ENCODE measurements around the gene KRT84.
A peak's percentile ranks its signal among the peaks of the same experiment; 100 is the strongest.

Gene KRT84

GRCh38 chr12:52381206-52381605 is 4.2 kb downstream of the KRT84 start:
- DNase-seq: no peak

- DNase-seq: peak; percentile 4 to 32
Measured at GRCh38 chr12:52380271-52380694, 5.2 kb downstream of the KRT84 start.

- DNase-seq: no peak
Measured at GRCh38 chr12:52379536-52379935, 5.9 kb downstream of the KRT84 start.

- DNase-seq: no peak
Measured at GRCh38 chr12:52378091-52378490, 7.4 kb downstream of the KRT84 start.

GRCh38 chr12:52377266-52377665 is 8.2 kb downstream of the KRT84 start:
- no peak for DNase-seq

DNA sequence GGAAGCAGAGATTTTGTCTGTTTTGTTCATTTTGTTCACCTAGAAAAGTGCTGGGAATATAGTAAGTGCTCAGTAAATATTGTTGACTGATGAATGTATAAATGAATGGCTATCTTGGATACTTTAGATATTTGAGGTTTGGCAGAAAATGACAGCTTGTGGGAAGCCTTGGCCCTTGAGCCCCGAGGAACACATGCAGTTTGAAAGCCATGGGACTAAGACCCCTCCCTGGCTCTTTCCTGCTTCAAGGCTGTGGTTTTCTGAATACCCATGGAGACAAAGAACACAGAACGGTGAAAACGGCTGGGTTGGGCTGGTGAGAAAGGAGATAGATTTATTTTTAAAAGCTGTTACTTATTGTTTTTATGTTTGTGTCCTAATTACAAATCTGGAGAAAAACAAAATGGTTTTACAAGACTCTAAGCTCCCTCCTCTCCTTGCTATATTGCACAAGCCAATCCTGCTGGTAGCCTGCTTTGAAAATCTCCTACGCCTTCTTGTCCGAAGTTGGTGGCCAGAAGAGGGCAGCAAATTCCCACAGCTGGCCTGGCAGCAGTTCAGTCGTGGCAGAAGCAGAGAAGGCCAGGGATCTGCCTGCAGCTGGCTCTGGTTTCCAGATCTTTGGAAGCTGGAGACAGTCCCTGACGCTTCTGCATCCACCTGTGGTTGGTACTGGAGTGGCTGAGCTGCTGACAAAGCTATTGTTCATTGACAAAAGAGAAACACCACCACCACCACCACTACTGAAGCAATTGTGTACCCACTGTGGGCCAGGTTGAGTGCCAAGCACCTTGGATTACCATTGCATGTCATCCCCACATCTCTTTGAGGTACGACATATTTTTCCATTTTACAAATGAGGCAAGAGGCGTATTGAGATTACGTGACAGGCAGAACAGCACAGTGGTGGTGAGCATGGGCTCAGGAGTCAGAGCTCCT is 13.0 kb downstream of the KRT84 start:
- DNase-seq: peak; percentile 47 to 69

GRCh38 chr12:52371716-52372115 is 13.7 kb downstream of the KRT84 start:
- no peak for DNase-seq

DNA sequence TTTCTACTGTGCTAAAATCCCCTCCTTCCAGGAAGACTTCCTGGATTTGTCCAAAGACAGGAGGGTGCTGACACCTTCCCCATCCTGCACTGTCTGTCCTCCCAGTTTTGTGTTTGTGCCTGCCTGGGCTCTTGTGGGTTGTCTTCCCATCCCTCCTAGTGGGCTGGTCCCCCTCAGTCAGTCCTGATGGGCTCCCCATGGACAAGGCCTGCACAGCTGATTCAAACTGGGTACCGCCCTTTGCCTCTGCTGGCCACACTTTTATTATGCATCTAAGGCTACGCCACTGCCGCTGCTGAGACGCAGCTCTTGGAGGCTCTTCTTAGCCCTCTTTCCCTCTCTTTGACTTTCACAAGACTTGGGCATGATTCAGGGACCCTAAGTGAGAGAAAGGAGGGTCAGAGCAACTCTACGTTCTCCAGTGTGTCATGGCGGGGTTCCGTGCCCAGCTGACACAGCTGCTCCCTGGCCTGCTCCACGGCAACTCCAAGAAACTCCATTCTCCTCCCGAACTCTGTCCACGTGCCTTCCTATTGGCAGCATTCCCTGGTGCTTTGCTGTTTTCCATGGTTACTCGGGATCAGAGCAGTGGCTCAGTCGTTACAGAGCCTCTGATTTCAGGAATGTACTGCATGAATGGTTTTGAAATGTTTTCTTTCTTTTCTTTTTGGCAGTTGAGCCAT is 14.4 kb downstream of the KRT84 start:
- no peak for DNase-seq

DNA sequence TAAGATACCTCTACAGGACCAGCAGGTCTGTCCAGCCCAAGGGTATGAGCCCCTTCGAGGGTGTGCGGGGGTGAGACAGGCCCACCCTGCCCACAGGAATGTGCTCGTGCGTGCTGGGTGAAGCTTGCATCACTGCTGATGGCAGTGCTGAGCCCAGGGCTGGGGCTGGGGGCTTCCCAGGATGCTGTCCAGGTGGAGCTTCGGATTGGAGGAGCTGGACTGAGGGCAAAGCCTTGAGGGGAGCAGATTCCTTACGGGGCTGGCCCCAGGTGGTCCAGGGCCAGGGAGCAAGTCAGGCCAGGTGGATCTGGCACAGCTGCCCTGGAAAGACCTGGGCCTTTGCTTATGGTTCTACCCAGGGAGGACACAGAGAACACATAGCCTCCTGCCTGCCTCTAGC is 15.6 kb downstream of the KRT84 start:
- no peak for DNase-seq

DNA sequence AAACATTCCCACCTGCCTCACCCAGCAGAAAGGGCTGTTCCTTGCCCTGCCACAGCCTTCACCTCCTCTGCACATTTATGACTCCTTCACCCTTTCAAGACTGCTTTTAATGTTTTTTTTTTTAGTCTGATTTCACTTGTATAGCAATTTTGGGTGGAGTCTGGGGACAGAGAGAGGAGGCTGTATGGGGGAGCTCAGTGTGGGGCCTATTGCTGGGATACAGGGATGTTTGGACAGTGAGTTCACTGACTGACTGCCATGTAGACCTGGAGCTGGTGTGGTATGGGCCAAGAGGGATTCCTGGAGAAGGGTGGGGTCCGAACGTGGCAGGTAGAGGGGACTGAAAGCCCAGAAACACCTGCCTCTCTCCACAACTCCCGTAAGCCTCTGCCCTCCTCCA is 16.2 kb downstream of the KRT84 start:
- DNase-seq: no peak

- DNase-seq: no peak
Measured at GRCh38 chr12:52368508-52368907, 16.9 kb downstream of the KRT84 start.

DNA sequence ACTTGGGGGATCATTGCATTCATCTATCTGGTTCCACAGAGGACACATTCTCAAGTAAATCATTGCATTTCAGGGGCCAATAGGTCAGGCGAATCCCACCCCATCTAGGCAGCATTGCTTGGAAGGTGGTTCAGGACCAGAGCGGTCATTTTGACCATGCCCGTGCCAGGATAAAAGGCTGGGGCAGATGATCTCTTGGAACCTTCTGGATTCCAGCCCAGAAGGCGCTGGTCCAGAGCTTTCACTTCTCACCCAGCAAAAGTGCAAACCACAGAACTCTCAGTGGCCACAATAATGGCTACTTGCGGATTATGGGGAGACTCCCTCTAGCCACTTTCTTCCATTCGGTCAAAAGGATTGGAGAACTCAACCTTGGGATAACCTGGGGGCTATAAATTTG is 17.6 kb downstream of the KRT84 start:
- no peak for DNase-seq

- no peak for DNase-seq
Measured at GRCh38 chr12:52366738-52367485, 18.5 kb downstream of the KRT84 start, which contains the start of gene KRT85. KRT85 (minus strand) TSS chr12:52367481; CDS start chr12:52367405, 76 bp downstream.

- no peak for DNase-seq
Measured at GRCh38 chr12:52364901-52365489, 20.5 kb downstream of the KRT84 start.

GRCh38 chr12:52364061-52364460 is 21.4 kb downstream of the KRT84 start:
- DNase-seq: no peak

DNA sequence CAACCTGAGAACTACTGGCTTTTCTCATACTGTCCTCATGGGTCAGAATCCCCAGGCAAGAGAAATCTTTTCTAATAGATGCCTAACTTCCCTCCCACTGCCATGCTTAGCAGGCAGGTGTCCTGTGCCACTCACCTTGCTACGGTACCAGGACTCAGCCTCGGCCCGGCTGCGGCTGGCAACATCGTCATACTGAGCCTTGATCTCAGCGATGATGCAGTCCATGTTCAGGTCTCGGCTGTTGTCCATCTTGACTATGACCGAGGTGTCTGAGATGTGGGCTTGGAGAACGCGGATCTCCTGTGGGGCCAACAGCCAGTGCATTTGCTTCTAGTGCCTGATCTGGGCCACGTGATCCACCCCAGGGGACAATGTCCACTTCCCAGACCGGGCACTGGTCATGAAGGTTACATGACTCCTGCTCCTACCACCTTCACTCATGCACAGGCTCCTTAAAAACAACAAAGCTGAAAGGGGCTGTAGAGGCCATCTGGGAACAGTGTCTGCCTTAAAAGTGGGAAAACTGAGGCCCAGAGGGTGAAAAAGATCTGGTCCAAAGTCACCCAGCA is 22.3 kb downstream of the KRT84 start:
- DNase-seq: no peak

- no peak for DNase-seq
Measured at GRCh38 chr12:52362118-52362726, 23.2 kb downstream of the KRT84 start.

- DNase-seq: no peak
Measured at GRCh38 chr12:52361553-52361952, 23.9 kb downstream of the KRT84 start.

GRCh38 chr12:52360663-52361271 is 24.7 kb downstream of the KRT84 start:
- DNase-seq: no peak

GRCh38 chr12:52360106-52360662 is 25.3 kb downstream of the KRT84 start:
- DNase-seq: no peak

GRCh38 chr12:52359621-52360061 is 25.8 kb downstream of the KRT84 start:
- DNase-seq: no peak
